Parathyroid adenoma (tissue), 2 donors: ENCODE results near the gene CXCL6.

ENCODE experiments used
- H2AFZ ChIP-seq: fragments of 300-600 bp; sonication (generic); one replicate; pipeline ENCODE4 v1.7.0; 2017; ENCODE audit warnings: antibody characterized with exemption, mild to moderate bottlenecking
- H3K27ac ChIP-seq: fragments of 300-600 bp; sonication (generic); one replicate; pipeline ENCODE4 v1.7.0; 2017
- H3K27me3 ChIP-seq: fragments of 300-600 bp; sonication (generic); one replicate; pipeline ENCODE4 v1.7.0; 2017; ENCODE audit warnings: low read length; ENCODE audit not compliant: control insufficient read depth, insufficient read depth
- H3K36me3 ChIP-seq: fragments of 300-600 bp; sonication (generic); one replicate; pipeline ENCODE4 v1.7.0; 2017; ENCODE audit warnings: low read length; ENCODE audit not compliant: control insufficient read depth, insufficient read depth
- H3K4me1 ChIP-seq: fragments of 300-600 bp; sonication (generic); one replicate; pipeline ENCODE4 v1.7.0; 2017; ENCODE audit warnings: control low read depth
- H3K4me2 ChIP-seq: fragments of 300-600 bp; sonication (generic); one replicate; pipeline ENCODE4 v1.7.0; 2017; ENCODE audit warnings: low read length
- H3K4me3 ChIP-seq: fragments of 300-600 bp; sonication (generic); one replicate; pipeline ENCODE4 v1.7.0; 2017; ENCODE audit warnings: low read depth, low read length
- H3K79me2 ChIP-seq: fragments of 300-600 bp; sonication (generic); one replicate; pipeline ENCODE4 v1.7.0; 2017; ENCODE audit warnings: control low read depth
- H3K9ac ChIP-seq: fragments of 300-600 bp; sonication (generic); one replicate; pipeline ENCODE4 v1.7.0; 2017; ENCODE audit warnings: mild to moderate bottlenecking
- H3K9me3 ChIP-seq: fragments of 300-600 bp; sonication (generic); one replicate; pipeline ENCODE4 v1.7.0; 2017; ENCODE audit warnings: low read length; ENCODE audit not compliant: control insufficient read depth
- CTCF ChIP-seq: fragments of 300-600 bp; sonication (generic); IDR thresholded peaks from one replicate; pipeline ENCODE4 v1.7.0; 2017; ENCODE audit warnings: antibody characterized with exemption, mild to moderate bottlenecking
- donor health status: primary hyperparathyroidism.

Gene CXCL6

GRCh38 chr4:73815145-73815544 is 21.3 kb upstream of the CXCL6 start:
- Histone ChIP-seq H2AFZ (no peak overlapping the region), H3K27ac (no peak overlapping the region), H3K4me2 (no peak overlapping the region), H3K79me2 (no peaks in the 10 kb centered on the region), H3K36me3 (no peaks in the 10 kb centered on the region), H3K9me3 (no peaks in the 10 kb centered on the region), H3K4me1 (no peaks in the 10 kb centered on the region), H3K9ac (no peak overlapping the region), H3K4me3 (no peak overlapping the region), H3K27me3 (no peaks in the 10 kb centered on the region)
- TF ChIP-seq CTCF: no peak

- Histone ChIP-seq H3K27ac (no peak overlapping the region), H2AFZ (no peak overlapping the region), H3K9me3 (no peaks in the 10 kb centered on the region), H3K4me3 (no peak overlapping the region), H3K36me3 (no peaks in the 10 kb centered on the region), H3K27me3 (no peaks in the 10 kb centered on the region), H3K4me1 (no peaks in the 10 kb centered on the region), H3K4me2 (no peak overlapping the region), H3K79me2 (no peaks in the 10 kb centered on the region), H3K9ac (no peak overlapping the region)
- TF ChIP-seq CTCF: no peak
Observed at GRCh38 chr4:73816814-73817213, 19.7 kb upstream of the CXCL6 start.

- Histone ChIP-seq H3K36me3 (no peaks in the 10 kb centered on the region), H3K79me2 (no peaks in the 10 kb centered on the region), H3K4me2 (no peak overlapping the region), H3K4me1 (no peaks in the 10 kb centered on the region), H3K9ac (no peak overlapping the region), H3K27ac (no peak overlapping the region), H2AFZ (no peak overlapping the region), H3K9me3 (no peaks in the 10 kb centered on the region), H3K27me3 (no peaks in the 10 kb centered on the region), H3K4me3 (no peak overlapping the region)
- TF ChIP-seq CTCF: no peak
Observed at GRCh38 chr4:73817341-73817740, 19.1 kb upstream of the CXCL6 start.

GRCh38 chr4:73821325-73821724 is 15.2 kb upstream of the CXCL6 start:
- no peak overlapping the region for H3K9ac ChIP-seq

More at GRCh38 chr4:73821325-73821724, 15.2 kb upstream of the CXCL6 start:
- H3K27ac ChIP-seq: no peak overlapping the region
- no peaks in the 10 kb centered on the region for H3K79me2 ChIP-seq
- no peaks in the 10 kb centered on the region for H3K4me1 ChIP-seq
- H3K36me3 ChIP-seq: no peaks in the 10 kb centered on the region
- H3K27me3 ChIP-seq: no peaks in the 10 kb centered on the region
- no peak overlapping the region for H3K4me3 ChIP-seq
- TF ChIP-seq CTCF: no peak
- no peak overlapping the region for H2AFZ ChIP-seq
- no peaks in the 10 kb centered on the region for H3K9me3 ChIP-seq
- H3K4me2 ChIP-seq: no peak overlapping the region
